Stimulated activated CD4-positive, alpha-beta T cell treated with anti-CD3 and anti-CD28 coated beads, TNF-alpha, amount 100 ng/mL, for 24 hours (primary cell): ENCODE measurements around the gene CFAP119.

Experiments used
- DNase-seq, 3 experiments: peaks; one replicate each; pipeline ENCODE4 v3.0.0-alpha.2; 2020; ENCODE audit warnings: low read depth in 3 of 3

Gene CFAP119

DNA sequence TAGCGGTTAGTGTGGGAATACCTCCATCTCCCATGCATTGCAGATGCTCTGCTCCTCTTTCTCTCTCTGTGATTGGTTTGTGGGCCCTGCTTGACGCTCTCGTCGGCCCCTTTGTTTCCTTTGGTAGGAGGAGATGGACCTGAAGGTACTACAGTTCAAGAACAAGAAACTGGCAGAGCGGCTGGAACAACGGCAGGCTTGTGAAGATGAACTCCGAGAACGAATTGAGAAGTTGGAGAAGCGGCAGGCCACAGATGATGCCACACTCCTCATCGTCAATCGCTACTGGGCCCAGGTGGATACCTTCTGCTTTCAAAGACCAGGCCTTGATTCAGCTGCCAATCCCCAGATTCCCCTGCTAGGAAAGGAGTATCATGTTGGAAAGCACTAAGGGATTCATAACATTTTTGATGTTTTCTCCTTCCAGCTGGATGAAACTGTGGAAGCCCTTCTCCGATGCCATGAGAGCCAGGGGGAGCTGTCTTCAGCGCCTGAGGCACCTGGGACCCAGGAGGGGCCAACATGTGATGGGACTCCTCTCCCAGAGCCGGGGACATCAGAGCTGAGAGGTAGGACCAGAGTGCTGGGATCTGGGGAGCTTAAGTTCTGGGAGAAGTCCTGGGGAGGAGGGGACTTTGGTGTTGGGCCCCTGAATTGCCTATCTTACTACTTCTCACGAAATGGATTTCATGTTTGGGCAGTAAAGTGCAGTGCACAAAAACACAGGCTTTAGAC, 1.3 kb upstream of the CFAP119 start:
- DNase-seq: no peak

DNA sequence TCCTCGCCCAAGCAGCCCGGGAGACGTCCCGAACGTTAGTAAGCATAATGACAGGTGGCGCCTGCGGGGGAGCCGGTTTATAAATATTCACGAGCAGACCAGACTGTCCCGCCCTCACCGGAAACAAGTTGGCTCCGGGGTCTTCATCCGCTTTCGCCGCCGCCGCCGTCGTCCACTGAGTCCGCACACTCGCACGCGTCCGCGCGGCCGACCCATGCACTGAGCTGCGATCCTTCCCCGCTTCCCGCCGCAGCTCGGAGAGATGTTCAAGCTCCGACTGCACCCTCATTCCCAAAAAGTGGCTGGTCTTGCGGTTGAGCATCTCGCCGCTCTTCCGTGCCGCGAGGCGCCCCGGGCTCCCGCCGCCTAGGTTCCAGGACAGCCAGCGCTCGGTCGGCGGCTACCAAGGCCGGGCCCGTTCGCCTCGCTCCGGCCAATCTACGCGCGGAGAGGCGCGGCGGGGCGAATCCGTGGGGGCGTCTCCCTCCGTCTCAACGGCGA, 385 bp downstream of the CFAP119 start:
- DNase-seq: peak; percentile 14 to 37 (median 33)

DNA sequence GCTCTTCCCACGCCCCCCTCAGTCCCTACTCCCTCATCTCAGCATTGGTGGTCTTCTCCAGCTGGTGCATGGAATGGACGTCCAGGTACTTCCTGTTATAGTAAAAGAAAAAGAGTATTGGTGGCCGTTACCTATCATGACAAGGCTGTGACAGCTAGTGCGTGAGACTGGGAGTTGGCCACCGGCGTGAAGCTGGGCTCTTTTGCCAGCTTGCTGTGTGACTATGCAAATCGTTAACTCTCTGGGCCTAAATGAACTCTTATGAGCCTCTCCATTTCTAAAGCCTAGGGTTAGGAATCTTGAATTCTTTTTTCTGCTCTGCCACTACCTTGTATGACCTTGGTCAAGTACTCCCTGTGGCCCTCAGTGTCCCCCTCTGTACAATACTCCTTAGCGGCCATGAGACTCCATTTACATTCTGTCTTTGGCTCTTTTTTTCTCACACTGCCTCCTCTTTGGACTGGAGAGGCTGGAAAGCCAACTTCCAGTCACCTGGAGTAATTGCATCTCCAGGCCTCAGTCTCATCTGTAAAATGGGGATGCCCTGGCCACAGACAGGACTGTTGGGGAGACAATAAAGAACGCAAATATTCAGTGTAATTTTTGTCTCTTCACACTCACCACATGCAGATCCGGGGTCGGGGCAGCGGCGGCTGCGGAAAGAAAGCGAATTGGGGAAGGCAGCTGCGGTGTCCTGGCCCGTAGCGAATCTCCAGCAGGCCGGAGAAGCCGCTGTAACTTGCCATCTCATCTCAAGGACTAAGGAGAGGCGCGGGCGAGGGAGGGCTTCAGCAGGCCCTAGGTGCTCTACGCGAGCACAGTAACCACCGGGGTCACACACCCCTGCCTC, 1.1 kb downstream of the CFAP119 start:
- no peak for DNase-seq

DNA sequence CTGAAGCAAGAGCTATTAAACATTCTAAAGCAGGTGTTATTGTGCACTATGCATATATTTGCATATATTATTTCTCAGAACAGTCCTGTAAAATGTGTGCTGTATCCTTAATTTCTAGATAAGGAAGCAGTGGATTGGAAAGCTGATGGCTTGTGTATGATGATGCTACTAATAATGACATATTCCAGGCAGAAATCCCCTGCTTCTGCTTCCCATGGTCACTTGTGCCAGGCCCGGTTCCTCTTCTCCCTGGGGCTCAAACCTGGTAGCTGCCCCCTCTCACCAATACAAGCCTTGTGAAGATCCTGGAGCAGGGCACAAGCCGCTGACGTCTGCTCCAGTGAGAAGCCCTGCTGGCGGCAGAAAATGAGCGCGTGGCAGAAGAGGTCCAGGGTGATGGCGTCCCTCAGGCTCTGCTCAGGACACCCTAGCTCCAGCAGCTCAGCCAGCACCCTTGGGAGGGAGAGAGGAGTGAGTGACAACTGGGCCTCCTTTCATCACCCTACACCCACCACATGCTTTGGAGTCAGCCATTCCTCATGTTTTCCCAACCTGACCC, 1.8 kb downstream of the CFAP119 start:
- DNase-seq: no peak

DNA sequence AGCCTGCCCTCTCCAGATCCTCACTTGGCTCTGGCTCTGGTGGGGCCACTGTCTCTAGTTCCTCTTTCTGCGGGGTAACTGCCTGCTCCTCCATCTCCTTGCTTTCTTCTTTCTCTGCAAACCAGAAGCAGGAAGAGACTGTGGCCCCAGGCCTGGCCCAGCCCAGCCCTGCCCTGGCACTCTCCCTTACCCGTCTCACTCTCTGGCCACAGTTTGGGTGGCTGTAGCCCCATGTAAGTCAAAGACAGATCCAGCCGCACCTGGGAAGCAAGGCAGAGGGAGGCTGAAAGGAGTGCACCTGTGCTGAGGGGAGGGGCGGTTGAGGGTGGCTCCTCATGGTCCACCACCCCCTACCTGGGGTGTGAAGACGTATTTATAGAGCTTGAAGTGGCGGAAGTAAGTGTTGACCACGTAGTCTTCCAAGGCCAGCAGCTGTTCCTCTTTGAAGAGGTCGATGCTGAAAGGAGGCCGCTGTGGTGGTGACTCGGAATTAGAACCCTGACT, 2.8 kb downstream of the CFAP119 start:
- DNase-seq: no peak

DNA sequence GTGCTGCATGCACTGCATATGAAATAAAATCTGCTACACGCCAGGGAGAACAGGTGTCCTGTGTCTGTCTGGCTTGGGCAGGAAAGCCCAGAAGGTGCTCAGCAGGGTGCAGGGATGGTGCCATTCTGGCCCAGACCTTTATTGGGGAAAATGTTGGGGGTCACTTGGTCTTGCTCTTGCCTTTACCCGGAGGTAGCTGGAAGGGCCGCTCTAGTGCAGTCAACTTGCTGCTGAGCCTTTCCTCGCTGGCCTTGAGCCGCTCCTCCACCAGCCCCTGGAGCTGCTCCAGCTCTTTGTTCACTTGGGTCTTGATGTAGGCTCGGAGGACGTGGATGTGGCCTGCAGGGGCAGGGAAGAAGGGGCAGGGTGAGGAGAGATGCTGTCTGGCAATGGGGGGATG, 4.5 kb downstream of the CFAP119 start:
- no peak for DNase-seq

DNA sequence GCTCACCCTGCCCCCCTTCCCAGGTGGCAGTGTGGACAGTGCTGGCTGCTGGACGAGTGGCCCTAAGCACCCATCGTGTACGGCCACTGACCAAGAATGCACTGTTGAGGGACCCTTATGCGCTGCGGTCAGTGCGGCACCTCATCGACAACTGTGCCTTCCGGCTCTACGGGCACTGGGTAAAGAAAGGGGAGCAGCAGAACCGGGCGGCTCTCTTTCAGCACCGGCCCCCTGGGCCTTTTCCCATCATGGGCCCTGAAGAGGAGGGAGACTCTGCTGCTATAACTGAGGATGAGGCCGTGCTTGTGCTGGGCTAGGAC, 5.1 kb downstream of the CFAP119 start:
- no peak for DNase-seq

DNA sequence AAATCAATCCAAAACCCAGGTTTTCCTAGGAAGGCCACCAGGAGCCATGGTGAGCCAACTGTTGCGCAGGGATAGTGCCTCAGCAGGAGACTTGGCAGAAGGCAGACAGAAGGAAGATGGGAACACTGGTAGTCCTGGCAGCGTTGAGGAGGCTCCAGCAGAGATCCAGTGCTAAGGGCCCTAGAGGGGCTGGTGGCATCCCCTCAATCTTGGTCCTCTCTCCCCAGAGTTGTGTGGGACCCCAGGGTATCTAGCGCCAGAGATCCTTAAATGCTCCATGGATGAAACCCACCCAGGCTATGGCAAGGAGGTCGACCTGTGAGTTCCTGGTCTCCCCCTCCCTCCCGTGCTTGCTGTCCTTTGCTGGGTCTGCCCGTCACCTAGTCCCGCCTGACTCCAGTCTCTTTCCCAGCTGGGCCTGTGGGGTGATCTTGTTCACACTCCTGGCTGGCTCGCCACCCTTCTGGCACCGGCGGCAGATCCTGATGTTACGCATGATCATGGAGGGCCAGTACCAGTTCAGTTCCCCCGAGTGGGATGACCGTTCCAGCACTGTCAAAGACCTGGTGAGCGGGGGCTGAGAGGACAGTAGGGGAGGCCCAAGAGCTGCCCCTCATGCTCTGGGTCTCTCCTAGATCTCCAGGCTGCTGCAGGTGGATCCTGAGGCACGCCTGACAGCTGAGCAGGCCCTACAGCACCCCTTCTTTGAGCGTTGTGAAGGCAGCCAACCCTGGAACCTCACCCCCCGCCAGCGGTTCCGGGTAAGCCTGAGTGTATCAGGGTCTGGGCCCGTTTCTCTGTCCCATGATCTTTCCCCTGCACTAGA, 5.7 kb downstream of the CFAP119 start:
- no peak for DNase-seq

DNA sequence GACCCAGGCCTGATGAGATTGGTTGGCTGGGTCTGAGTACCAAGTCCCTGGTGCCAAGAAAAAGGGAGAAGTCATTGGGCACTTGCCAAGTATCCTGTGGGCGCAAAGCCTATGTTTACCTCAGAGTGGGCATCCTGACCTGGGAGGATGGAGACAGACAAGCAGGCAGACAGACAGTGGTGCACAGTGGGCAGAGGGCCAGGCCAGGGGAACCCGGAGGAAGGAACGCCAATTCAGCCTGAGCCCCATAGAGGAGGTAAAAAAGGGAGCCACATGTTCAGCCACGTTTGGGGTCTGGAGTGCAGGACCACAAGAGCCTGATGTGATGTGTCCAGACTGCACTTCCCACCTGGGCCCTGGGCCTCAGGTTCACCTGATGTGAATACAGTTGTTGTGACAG, 8.3 kb downstream of the CFAP119 start:
- DNase-seq: no peak

DNA sequence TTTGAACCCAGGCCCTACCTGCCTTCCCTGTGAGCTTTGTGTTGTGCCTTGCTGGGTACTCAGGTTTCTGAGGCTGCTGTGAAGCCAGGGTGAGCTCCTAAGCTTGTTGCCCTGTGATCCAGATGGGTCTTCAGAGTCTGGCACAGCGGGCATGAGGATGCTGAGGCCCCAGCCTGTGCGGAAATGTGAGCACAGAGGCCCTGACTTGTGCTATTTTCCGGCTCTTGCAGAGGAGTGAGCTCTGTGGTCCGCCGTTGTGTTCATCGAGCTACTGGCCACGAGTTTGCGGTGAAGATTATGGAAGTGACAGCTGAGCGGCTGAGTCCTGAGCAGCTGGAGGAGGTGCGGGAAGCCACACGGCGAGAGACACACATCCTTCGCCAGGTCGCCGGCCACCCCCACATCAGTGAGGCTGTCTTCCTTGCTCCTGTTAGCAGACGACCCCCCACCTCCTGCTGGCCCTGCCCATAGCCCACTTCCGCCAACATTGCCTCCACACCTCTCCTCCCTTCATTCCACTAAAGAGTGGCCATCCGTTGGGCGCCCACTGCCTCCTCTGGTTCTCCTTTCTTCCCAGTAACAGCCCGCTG, 10.9 kb downstream of the CFAP119 start:
- no peak for DNase-seq

DNA sequence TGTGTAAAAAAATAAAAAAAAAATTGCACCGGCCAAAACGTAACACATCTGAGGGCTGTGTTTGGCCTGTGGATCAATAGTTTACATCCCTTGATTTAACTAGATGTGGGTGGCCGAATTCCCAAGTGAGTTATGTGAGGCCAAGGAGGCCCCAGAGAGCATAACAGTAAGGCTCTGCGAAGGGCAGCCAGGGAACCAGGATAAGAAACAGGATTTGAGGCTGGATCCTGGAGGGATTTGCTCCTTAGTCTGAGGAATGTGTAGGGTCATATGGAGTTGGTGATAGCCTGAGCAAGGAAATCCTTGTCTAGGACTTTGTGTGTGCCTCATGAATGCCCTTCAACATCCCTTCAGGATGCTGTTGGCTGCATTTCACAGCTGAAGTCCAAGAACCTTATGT, 11.7 kb downstream of the CFAP119 start:
- no peak for DNase-seq

DNA sequence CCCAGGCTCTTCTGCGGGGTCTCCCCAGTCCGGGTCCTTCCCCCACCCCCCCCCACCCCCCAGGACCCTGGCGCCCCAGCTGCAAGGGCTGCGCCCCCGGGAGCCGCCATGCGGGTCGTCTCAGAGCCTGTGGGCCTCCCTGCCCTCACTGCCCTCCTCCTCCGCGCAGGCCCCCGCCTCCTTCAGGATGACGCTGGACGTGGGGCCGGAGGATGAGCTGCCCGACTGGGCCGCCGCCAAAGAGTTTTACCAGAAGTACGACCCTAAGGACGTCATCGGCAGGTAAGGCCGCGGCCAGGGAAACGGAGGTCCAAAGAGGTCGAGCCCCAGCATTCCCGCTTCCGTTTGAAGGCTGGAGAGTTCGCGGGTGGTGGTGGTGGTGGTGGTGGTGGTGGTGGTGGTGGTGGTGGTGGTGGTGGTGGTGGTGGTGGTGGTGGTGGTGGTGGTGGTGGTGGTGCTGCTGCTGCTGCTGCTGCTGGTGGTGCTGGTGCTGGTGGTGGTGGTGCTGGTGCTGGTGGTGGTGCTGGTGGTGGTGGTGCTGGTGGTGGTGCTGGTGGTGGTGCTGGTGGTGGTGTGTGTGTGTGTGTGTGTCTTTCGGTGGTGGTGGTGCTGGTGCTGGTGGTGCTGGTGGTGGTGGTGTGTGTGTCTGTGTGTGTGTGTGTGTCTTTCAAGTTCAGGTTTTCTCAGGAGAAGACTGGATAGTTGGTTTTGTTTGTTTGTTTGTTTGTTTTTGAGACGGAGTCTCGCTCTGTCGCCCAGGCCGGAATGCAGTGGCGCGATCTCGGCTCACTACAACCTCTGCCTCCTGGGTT, 13.0 kb downstream of the CFAP119 start:
- peak in 1 of 3 experiments; percentile 21 for DNase-seq

DNA sequence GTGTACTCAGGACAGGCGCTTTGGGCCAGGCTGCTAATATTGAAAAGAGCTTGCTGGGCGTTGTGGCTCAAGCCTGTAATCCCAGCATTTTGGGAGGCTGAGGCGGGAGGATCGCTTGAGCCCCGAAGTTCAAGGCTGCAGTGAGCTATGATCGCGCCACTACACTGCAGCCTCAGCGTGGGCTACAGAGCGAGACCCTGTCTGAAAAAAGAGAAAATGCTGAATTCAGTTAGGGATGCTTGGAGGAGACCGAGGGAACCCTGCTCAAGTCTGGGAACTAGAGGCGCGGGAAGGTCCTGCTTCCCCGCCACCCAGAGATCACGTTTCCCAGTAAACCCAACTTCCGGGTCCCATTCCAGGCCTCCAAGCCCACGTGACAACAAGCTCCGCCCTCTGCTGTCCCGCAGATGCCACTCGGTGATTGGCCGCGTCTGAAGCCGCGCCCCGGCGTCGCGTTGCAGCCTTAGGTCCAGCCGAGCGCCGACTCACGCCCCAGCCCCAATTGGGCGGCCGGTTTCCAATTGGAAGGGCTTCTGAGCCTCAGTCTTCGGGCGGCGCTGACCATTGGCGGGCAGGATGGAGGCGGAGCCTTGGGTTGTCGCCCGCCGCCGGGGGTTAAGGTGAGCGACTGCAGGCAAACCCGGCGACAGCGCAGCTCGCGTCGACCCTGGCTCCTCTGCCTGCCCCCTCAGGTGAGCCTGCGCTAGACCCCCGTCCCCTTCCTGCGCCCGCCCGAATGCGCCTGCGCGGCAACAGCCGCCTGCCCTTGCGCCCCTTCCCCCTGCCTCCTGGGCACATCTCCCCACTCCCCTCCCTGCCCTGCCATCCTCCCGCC, 13.8 kb downstream of the CFAP119 start, which contains the start of gene PHKG2:
Gene PHKG2 (plus strand): TSS at position 627 of the 835 bp plus-strand sequence. CDS start 396 bp downstream, outside the sequence.
- peak; percentile 93 to 99 (median 94) for DNase-seq

DNA sequence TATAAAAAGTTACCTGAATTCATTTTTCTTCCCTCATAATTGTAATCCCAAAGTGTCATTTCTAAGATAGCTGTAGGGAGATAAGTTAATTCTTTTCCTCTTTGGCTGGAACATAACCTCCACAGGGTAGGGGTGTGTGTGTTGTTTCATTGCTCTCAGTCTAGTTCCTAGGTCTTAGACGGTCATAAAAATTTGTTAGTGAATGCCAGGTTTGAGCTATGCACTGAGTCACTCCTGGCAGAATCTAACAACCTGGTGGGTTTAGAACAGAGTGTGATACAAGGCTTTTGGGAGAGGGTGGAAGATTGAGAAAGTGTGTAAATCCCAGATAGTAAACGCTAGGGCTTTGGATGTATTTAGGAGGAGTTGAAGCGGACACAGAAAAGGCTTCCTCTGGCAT, 14.5 kb downstream of the CFAP119 start:
- DNase-seq: no peak

DNA sequence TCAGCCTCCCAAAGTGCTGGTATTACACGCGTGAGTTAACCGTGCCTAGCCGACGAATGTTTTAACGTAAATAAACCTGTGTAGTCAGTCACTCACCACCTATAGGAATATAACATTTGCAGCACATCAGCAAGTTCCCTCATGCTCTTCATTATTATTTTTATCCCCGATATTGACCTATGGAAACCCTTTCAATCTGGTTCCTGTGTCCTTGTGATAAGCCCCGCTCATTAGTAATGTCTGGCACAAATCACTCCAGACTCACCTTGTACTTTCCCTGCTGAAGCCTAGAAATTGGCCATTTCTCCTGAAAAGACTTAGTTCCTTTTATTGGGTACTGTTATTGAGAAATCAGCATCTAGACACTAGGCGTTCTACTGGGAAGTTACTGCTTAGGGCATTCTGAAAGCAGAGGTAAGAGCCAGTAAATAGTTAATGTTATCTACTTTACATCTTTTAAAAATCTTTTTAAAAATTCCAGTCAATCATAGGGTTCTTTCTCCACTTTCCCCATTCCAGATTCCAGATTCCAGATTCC, 15.2 kb downstream of the CFAP119 start:
- DNase-seq: no peak

DNA sequence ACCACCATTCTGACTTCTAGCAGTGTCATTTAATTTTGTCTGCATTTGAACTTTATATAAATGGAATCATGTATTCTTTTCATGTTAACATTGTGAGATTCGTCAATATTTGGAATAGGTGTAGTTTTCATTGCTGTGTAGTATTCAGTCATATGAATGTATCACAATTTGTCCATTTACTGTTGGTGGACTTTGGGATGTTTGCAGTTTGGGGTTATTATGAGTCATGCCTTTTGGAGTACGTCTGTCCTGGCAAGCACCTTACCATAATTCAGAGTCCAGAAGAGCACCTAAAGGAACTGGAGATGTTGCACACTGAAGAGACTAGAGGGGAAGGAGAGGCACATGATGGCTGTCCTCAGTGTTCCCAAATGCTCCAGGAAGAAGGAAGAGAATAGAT, 16.8 kb downstream of the CFAP119 start:
- no peak for DNase-seq

DNA sequence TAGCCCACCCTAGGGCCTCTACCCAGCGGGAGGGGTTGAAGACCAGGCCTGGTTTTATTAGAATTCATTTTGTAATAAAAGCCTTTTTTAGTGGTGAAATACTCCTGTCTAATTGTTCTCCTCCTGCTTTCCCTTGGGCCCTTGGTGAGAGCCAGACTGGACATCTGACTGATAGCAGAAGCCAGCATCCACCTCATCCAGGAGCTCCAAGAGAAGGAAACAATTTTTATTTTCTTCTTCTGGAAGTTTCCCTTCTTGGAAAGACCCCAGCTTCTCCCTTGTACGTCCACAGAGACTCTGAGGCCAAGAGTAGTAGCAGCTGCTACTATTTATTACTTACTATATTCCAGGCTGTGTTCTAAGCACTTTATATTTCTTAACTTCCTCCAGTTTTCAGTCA, 17.7 kb downstream of the CFAP119 start:
- DNase-seq: no peak

DNA sequence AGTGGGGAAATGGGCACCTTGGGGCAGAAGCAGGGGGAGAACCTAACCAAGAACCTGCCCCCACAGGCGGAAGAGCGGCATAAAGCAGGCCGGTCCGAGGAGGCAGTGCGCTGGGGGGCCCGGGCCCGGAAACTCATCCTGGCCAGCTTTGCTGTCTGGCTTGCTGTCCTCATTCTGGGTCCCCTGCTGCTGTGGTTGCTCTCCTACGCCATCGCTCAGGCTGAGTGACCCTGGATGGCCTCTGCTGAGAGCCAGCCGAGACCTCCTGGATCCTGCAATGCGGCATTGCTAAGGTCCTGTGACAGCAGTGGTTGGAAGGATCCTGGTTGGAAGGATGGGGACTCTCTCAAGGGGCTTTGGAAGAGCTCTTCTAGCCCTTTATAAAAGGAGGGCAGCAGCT, 18.1 kb downstream of the CFAP119 start:
- no peak for DNase-seq

DNA sequence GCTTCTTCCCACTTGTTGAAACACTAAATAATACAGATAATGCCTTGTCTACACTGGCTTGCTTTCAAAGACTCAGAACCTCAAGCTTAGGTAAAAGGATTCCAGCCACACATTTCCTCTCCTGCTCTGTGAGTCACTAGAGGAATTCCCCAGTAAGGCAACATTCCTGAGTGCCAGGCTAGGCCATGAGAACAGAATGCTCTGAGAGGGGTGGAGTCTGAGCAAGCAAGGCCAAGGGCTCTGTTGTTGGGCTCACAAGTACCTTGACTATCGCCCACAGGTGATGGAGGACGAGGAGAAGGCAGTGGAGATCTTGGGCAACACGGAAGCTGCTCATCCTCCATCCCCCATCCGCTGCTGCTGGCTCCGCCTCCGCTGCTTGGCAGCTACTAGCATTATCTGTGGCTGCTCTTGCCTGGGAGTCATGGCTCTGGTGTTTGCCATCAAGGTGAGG, 20.4 kb downstream of the CFAP119 start:
- no peak for DNase-seq
